Activated CD8-positive, alpha-beta memory T cell treated with anti-CD3 and anti-CD28 coated beads, Interleukin-2, amount 50 U/mL, for 4 hours (primary cell): ENCODE measurements around the gene PMM2.
"Not testable (repeated sequence)": the region's sequence is repeated elsewhere in the genome, so short reads cannot be mapped to it uniquely, and the experiment has no call there.

ENCODE experiments used
- DNase-seq: peaks from one replicate; pipeline ENCODE4 v3.0.0-alpha.2; 2020

The PMM2 gene

DNA sequence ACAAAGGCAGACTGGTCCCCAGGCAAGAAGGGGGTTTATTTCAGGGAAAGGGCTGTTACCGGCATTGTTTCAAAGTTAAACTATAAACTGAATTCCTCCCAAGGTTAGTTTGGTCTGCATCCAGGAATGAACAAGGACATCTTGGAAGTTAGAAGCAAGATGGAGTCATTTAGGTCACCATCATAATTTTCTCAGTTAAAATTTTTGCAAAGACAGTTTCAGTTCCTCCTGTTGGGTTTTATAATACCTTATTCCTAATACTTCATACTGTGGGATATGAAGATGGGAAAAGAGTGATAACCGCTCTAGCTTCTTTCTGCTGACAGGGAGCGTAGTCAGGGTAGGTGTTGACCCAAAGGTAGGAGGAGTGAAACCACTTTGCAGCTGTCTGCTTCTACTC, 24.8 kb downstream of the PMM2 start:
- no peak for DNase-seq

GRCh38 chr16:8826278-8826879, 28.7 kb downstream of the PMM2 start:
- no peak for DNase-seq

DNA sequence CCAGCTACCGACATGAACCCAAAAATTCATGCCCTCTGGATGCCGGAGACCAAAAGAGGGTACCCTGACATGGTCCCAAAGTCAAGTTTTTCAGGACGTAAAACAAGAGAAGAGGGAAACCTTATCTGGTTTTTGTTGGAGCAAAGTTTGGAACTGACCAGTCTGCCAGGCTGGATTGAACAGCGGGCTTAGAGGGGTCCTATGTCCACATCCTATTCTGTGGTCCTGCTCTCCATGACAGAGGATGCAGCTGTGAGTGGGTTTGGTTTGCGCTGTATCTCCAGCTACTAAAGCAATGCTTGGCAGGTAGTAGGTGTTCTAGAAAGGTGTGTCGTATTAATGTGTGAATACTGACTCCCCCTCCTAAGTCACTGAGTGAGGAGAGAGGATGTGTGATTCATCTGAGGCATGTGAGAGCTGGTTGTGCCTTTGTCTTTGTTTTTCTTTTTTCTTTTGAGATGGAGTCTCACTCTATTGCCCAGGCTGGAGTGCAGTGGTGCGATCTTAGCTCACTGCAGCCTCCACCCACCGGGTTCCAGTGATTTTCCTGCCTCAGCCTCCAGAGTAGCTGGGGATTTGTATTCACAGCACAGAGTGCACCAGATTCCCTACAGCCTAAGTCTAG, 31.0 kb downstream of the PMM2 start:
- no peak for DNase-seq

GRCh38 chr16:8831450-8831849, 33.8 kb downstream of the PMM2 start:
- no peak for DNase-seq

- DNase-seq: no peak
These were observed 34.5 kb downstream of the PMM2 start for GRCh38 chr16:8831871-8832716.

- DNase-seq: no peak
These were observed 35.1 kb downstream of the PMM2 start for GRCh38 chr16:8832717-8833105.

DNA sequence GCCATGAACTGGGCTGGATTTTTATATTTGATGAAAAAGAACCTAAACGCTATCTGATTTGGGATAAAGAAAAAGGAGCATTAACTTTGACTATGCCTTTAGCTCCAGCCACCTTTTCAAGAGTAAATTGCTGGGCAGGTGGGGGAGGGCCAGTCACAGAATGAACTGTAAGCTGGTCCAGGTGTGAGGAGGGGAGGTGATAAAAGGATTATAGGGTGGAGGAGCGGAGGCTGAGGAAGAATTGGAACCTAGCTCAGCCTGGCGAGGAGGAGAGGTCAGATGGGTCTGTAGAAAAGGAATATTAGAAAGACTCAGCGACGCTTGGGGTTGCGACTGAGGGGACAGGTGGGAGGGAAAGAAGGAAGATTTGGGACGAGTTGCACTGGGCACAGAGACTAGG, 39.2 kb downstream of the PMM2 start:
- not testable (repeated sequence) for DNase-seq

- DNase-seq: not testable (repeated sequence)
These were observed 40.0 kb downstream of the PMM2 start for GRCh38 chr16:8837594-8837993.

DNA sequence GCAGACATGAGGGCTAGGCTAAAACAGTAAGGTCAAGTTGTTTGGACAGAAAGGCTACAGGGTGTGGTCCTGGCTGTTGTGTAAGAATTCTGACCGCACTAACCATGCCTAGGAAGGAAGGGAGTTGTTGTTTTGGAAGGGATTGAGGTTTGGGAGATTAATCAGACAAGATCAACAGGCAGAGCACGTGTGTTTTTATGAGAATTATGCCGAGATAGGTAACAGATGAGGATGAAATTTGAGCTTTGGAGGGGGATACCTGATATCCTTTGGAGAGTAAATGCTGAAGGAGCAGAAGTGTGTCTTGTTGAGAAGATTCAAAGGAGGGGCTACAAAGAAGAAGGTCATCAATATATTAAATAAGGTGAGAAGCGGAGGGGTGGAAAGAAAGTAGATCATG, 44.4 kb downstream of the PMM2 start:
- not testable (repeated sequence) for DNase-seq

DNA sequence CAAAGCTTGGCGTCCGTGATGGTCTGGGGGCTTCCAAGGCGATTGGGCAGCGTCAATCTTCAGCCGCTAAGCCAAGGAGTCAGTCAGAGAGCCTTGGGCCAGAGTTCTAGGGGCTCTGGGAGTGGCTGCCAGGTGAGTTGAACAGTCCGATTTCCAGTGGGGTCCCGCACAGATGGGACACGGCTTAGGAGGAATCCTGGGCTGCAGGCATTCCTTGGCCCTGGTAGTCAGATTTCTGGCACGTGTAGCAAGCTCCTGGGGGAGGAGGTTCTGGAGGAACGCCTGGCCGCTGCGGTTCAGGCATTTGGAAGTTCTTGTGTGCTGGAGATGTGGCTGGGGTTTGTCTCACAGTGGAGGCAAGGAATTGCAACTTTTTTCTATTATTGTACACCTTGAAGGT, 45.7 kb downstream of the PMM2 start:
- not testable (repeated sequence) for DNase-seq

DNA sequence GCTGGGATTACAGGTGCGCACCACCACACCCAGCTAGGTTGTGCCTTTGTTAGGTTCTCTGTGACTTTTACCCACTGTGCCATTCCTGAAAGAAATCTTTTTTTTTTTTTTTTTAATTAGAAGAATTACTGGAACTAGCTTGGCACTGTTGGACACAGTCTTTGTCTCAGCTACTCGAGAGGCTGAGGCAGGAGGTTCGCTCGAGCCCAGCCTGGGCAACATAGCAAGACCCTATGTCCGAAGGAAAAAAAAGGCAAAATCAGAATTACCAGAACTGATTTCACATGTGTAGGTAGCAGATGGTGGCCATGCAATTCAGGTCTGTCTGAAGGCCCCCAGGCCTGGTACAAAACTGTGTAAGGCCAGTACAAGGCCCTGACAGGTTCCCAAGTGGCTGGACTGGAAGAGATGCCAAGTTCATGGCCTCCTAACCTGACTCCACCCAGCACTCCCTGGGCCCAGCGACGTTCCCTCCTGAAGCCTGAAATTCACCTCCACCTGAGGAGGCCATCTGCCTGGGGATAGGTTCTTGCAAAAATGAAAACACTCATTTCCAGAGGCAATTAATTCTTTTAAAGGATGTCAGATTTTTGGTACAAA, 48.2 kb downstream of the PMM2 start:
- DNase-seq: no peak

DNA sequence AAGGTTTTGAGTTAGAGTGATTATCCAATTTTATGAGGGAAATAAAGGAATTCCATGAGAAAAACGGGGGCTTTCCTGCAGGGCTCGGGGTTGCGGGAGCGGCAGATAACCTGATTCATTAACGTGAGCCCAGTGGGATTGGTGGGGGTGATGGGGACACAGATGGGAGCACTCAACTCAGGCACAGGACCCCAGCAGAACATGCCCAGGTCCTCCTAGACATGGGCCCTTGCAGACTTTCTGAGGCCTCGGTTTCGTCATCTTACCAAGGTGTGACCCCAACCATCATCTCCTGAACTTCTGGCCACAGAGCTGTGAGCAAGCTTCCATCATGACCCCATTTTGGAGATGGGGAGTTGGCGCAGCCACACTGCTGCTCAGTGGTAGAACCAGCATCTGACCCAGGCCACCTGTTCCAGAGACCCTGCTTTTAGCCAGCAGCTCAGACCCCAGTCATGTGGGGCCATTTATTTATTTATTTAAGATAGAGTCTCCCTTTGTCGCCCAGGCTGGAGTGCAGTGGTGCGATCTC, 48.8 kb downstream of the PMM2 start:
- DNase-seq: no peak

DNA sequence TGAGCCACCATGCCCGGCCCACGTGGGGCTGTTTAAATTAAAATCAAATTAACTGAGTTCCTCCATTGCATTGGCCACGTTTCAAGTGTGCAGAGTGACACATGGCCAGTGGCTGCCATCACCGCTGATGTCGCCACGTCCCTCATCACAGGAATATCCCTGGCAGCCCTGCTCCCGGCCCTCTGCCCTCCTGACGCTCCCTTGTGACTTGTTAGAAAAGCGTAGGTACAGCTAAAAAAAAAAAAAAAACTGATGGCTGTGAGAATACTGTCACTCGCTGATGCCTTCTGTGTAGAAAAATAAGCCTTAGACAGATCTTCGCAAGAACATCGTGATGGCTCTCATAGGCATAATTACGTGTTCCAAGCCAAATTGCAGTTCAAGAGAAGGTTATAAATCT, 49.5 kb downstream of the PMM2 start:
- no peak for DNase-seq

GRCh38 chr16:8847623-8848022, 50.0 kb downstream of the PMM2 start:
- no peak for DNase-seq

DNA sequence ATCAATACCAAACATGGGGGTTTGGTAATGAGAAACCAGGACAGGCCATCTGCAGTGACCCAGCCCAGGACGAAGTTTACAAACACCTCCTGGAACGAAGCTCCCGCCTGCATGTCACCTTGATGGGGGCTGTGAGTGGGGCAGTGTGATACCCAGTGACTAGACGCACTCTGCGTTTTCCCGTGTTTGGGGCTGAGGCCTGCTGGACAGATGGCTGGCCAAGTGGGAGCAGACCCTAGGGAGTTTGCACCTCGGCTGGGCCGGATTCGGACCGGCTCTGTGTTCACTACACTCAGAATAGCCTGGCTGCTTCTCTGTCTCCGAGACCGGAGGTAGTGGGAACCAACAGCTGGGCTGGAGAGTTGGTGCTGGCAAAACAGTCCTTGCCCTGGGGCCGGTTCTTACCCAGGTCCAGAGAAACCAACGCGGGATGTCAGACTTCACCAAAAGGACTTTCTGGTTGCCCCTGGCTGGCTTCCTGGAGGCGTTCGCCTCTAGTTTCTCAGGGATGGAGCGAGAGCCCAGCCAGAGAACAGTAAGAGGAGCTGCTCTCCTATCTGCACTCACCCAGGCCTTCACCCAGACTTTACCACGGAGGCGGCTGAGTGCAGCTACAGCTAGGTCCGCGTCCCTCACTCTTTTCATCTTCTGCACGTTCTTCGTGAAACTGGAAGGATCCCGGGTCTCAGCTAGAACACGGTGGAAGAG, 50.7 kb downstream of the PMM2 start:
- DNase-seq: no peak

DNA sequence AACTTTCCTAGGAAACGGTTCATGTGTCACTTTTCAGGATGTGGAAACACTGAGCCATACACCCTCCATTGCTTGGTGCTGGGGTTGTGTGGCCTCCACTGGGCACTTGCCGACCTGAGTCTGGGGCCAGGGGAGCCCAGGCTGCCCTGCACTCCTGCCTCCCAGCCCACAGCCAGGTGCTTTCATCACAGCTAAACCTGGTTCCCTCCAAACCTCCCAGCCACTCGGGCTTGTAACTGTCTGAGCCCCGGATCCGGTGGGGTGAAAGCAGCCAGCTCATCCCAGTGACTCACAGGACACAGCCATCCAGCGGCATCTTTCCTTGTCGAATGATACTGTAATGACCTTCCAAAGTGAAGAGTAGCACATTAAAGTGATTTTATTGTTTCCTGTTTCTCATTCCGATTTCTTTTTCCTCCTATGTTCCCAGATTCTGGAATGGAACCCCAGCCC, 51.3 kb downstream of the PMM2 start:
- DNase-seq: no peak

DNA sequence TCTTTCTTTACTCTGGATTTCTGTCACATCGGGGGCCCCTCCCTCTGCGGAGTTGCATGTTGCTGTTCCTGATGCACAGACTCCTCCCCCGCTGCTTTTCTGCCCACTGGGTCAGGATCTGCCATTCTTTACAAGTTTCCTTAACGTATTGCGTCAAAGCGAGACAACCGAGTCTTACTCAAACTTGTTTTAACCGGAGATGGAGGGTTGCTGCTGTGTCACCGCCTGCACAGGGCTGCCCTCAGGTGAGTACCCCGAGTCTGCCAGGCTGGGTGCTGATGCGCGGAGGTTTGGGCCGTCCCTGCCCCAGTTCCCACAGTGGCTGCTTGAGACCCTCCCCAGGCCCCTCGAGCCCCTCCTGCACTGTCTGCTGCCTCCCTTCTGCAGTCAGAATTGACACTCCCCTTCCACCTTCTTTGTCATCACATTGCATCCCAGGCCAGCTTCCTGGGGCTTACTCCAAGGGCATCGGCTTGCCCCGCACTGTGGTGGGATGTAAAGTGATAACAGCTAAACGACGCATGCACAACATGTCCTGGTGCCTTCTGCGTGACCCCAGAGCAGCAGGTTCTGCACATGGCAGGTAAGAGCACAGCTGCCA, 51.9 kb downstream of the PMM2 start:
- no peak for DNase-seq

GRCh38 chr16:8850279-8850885, 52.7 kb downstream of the PMM2 start:
- no peak for DNase-seq

DNA sequence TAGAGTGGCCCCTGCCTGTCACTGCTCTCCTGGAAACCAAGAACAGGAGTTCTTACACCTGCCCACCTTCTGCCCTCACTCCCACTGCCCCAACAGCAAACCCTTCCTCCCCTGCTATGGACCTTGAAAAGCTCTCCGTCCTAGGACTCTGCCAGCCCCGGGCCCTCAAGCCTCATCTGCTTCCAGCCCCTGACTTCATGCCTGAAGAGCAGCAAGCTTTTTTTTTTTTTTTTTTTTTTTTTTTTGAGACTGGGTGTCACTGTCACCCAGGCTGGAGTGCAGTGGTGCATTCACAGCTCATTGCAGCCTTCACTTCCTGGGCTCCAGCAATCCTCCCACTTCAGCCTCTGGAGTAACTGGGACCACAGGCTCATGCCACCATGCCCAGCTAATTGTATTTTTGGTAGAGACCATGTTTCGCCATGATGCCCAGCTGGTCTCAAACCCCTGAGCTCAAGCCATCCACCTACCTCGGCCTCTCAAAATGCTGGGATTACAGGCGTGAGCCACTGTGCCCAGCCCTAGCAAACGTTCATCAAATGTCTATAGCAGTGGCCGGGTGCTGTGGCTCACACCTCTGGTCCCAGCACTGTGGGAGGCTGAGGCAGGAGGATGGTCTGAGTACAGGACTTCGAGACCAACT, 54.2 kb downstream of the PMM2 start:
- peak; percentile 10 for DNase-seq

DNA sequence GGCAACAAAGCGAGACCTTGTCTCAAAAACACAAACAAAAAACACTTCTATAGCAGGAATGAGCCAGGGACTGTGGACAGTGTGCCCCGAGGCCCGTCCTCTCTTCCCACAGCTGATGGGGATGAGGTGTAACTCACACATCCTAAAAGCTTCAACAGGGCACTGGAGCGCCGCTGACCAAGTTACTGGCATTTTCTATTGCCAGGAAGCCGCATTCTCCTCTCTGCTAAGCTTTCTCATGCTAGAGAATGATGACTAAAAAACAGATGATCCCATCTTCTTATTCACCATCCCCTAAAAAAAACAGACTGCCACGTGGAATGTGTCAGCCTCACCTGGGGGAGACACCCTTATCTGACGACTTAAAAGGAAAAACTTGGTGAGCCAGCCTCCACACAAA, 54.9 kb downstream of the PMM2 start:
- peak; percentile 10 for DNase-seq

DNA sequence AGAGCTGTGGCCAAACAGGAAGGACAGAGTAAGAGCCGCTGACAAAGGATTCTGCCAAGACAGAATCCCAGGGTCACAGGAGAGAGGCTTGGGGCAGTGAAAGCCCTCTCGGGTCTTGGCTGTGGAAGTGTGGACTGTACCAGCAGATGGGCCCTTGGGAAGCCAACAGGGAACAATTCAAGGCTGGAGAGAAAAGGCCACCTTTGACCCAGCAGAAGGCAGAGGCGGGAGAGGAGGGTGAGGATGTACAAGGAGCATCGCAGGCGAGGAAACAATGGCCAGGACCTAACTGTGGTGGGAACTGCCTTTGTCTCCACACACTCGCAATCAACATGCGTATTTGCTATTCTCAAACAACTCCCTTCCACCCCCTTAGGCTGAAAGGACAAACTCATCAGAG, 55.5 kb downstream of the PMM2 start:
- DNase-seq: peak; percentile 10
